Tibial nerve (tissue), 3 donors: ENCODE results near the gene GMDS.

ENCODE experiments used
- CTCF ChIP-seq, 5 experiments: fragments of 200-600 bp in 3 of 5; fragments of 450-650 bp in 2 of 5; sonication (generic) in 3 of 5; IDR thresholded peaks; one replicate each; pipeline ENCODE4 v1.5.1; 2016 to 2019; ENCODE audit warnings: antibody characterized with exemption in 5 of 5, mild to moderate bottlenecking in 3 of 5, moderate library complexity in 2 of 5
- POLR2A ChIP-seq, 2 donors: fragments of 450-650 bp; IDR thresholded peaks; one replicate each; pipeline ENCODE4 v1.6.1; 2017; ENCODE audit warnings: antibody characterized with exemption in 2 of 2, mild to moderate bottlenecking in 2 of 2, moderate library complexity in 2 of 2

DNA sequence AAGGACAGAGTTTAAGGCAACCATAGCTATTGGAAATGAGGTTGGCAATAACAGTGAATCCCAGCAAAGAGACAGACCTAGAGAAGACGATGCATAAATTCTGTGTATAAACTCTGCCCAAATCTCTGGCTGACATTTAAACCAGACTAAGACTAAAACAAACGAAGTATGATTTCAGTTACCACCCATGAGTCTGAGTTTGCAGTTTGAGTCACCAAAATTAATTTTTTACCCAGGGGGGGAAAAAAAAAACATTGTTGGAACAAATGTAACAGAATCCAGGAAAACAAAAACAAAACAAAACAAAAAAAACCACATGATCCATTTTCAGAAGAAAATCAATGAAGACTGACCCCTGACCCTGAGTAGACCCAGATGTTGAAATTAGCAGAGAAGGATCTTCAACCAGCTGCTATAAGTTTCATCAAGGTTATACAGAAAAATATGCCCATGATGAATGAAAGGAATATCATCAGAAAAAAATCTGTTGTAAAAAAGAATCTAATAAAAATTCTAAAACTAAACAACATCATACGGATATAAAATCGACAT, 190.8 kb downstream of the GMDS start:
- TF ChIP-seq CTCF (IDR thresholded peaks at IDR 0.05) (no peak), POLR2A (IDR thresholded peaks at IDR 0.05) (no peak)
